Heart left ventricle (tissue), 16 donors: ENCODE measurements around the gene SNAP23. TPM values are rescaled to one million over a fixed set of nuclear protein-coding genes. Genes with fewer than 3 reads are reported as not detected.
A peak's percentile ranks its signal among the peaks of the same experiment; 100 is the strongest.

Experiments
- ATAC-seq, 4 donors: fragments of 200-7000 bp; cut with Tn5 transposase; one replicate each; pipeline ENCODE4 v1.9.1; 2020 to 2022; ENCODE audit warnings: moderate library complexity in 4 of 4, mild to moderate bottlenecking in 3 of 4, moderate number of reproducible peaks in 1 of 4
- DNase-seq, 5 donors: peaks; one replicate each; pipeline ENCODE4 v3.0.0-alpha.2; 2020
- H3K27ac ChIP-seq, 12 donors: fragments of 200-600 bp; sonication (generic) in 4 of 12; one replicate each; pipeline versions ENCODE4 v1.5.0 to v1.8.0; 2016 to 2022; ENCODE audit warnings: mild to moderate bottlenecking in 2 of 12
- H3K27me3 ChIP-seq, 9 donors: fragments of 200-600 bp; sonication (generic) in 2 of 9; one replicate each; pipeline versions ENCODE4 v1.5.1 to v1.8.0; 2016 to 2022; ENCODE audit warnings: mild to moderate bottlenecking in 3 of 9
- H3K36me3 ChIP-seq, 9 donors: fragments of 200-600 bp; sonication (generic) in 2 of 9; one replicate each; pipeline versions ENCODE4 v1.5.0 to v1.8.0; 2018 to 2022; ENCODE audit warnings: mild to moderate bottlenecking in 2 of 9
- H3K4me1 ChIP-seq, 12 donors: fragments of 200-600 bp; sonication (generic) in 4 of 12; one replicate each; pipeline versions ENCODE4 v1.5.0 to v1.8.0; 2016 to 2022; ENCODE audit warnings: mild to moderate bottlenecking in 3 of 12
- H3K4me3 ChIP-seq, 12 donors: fragments of 200-600 bp; sonication (generic) in 4 of 12; one replicate each; pipeline versions ENCODE4 v1.5.0 to v1.8.0; 2017 to 2022; ENCODE audit warnings: mild to moderate bottlenecking in 9 of 12, moderate library complexity in 4 of 12
- H3K9me3 ChIP-seq, 12 donors: fragments of 200-600 bp; sonication (generic) in 4 of 12; one replicate each; pipeline versions ENCODE4 v1.5.0 to v1.8.0; 2016 to 2022; ENCODE audit warnings: mild to moderate bottlenecking in 1 of 12
- CTCF ChIP-seq, 12 donors: fragments of 200-600 bp; sonication (generic) in 4 of 12; IDR thresholded peaks; one replicate each; pipeline versions ENCODE4 v1.5.0 to v1.8.0; 2018 to 2022; ENCODE audit warnings: antibody characterized with exemption in 12 of 12, mild to moderate bottlenecking in 5 of 12
- POLR2A ChIP-seq, 2 donors: fragments of 450-650 bp; IDR thresholded peaks; one replicate each; pipeline ENCODE4 v1.6.1; 2017; ENCODE audit warnings: antibody characterized with exemption in 2 of 2, mild to moderate bottlenecking in 2 of 2, moderate library complexity in 2 of 2
- WGBS, 4 donors: extraction: QIAGEN DNeasy Blood & Tissue Kit in 2 of 4; methylation state at CpG; one replicate each; pipeline versions ENCODE4 v1.1.5 to v1.1.7; 2013 to 2018; 5-methylcytosine and 5-hydroxymethylcytosine counted together
- intact Hi-C, 10 donors: fragments of 100-400 bp; cut with DNase I; formaldehyde crosslinking; loops; one replicate each; pipeline versions ENCODE4 v1.11.1 to v1.14.2; 2022
- polyA plus RNA-seq, 2 donors: library from polyadenylated mRNA; stranded (reverse); fragments of 200-250 nt; gene quantifications; one replicate each; pipeline ENCODE4 v1.2.3, GENCODE V29; 2013
- total RNA-seq, 9 donors: library from RNA; depleted of rRNA in 2 of 9; stranded (reverse); fragments of >200 nt in 2 of 9; fragmentation: NEBNext Ultra II Directional in 3 of 9; extraction: Animal tissue kit (Norgen Biotek cat#: 25700) in 3 of 9; gene quantifications; one replicate each; pipeline versions ENCODE4 v1.1.0 to v1.2.4, GENCODE V29; 2016 to 2023
- donor health status: ischemic (EF 13 %, LVEDD 7.1; RV severe dilation, severe dysfunction).
- donor health status: healthy with polysubstance abuse.
- donor health status: DM: no; HTN: yes; CAD: no.
- donor health status: DM: no; HTN: no; CAD: no.
- donor health status: ischemic (EF 25% LVEDD 6.9; RV normal size, moderate dysfunction).
- donor health status: ischemic (EF 25% LVEDD 5.7; RV mildly dilated, moderate dysfunction).
- donor health status: healthy.
- donor health status: DM: yes; HTN: yes; CAD: no.
- donor health status: ischemic (EF 35%, LVEDD 5.7; RV mildly dilated, moderate dysfunction).
- donor health status: nonischemic (EF 11% LVEDD 7.7; RV severe dilation, severe dysfunction).
- donor health status: DM: yes; HTN: yes; CAD: no.
- donor health status: PGD.
- donor health status: ischemic (EF 29% LVEDD 5.4; RV normal size, mild dysfunction).
- donor health status: nonischemic (EF 23%, LVEDD 6.1; RV moderate dilation, normal function).

The SNAP23 gene
- total and polyA plus RNA-seq, 11 donors: 28.6 to 74.8 (median 37.9) TPM

DNA sequence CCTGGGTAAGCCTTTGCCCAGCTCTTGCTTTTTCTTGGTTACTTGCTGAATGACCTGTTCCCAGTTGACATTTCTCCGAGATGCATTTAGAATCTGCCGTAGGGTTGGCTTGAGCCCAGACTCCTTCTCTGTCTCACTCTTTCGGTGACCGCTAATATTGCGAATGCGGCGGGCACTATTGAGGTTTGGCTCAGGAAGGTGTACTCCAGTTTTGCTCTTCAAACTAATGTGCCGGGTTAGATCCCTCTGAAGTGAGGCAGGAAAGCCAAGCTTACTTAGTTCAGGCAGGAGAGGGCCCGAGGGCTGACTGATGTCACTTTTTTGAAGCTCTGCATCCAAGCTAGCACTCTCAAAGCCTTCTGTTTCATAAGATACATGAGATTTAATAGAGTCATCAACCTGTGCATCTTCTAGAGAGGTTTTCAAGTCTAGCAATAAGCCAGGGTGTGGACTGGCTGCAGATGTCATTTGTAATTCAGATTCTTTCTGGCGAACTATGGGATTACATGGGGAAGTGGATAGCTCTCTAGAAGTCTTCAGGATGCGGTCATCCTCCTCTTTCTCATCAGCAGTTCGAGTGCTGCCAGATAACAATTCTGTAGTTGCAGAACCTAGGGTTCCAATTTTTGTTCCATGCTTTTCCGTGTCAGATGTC is 45.5 kb upstream of the SNAP23 start:
- Histone ChIP-seq H3K27me3 (no peaks in the 10 kb centered on the region), H3K4me1 (peaks cover 0 to 42% (median 8%) of the 10 kb centered on the region in 12 donors), H3K9me3 (no peaks in the 10 kb centered on the region), H3K4me3 (peak overlapping the region in 9 of 12 donors; percentile 10 to 53 (median 37)), H3K36me3 (peaks cover 0 to 94% (median 88%) of the 10 kb centered on the region in 9 donors), H3K27ac (peak overlapping the region in 8 of 12 donors; percentile 8 to 72 (median 50))
- peak in 2 of 5 donors; percentile 30 to 32 for DNase-seq
- TF ChIP-seq CTCF (IDR thresholded peaks at IDR 0.05) (no peak), POLR2A (IDR thresholded peaks at IDR 0.05) (no peak)
- ATAC-seq: peak in 3 of 4 donors; percentile 50 to 68 (median 62)
- intact Hi-C loops: loop anchor here in 1 of 10 donors (10.0 kb wide), 1 partner anchor 175 kb away; the partner anchor contains the start of genes GANC and TMEM87A
- 58 to 74% (median 67%) methylated on average over 13 of the region's 13 CpGs for WGBS, 4 donors

- intact Hi-C loops: no loop called here
- Histone ChIP-seq H3K27me3 (no peaks in the 10 kb centered on the region), H3K36me3 (peaks cover 0 to 89% (median 83%) of the 10 kb centered on the region in 9 donors), H3K4me1 (peaks cover 0 to 42% (median 8%) of the 10 kb centered on the region in 12 donors), H3K27ac (peak overlapping the region in 2 of 12 donors; percentile 5 to 58), H3K9me3 (no peaks in the 10 kb centered on the region), H3K4me3 (peak overlapping the region in 6 of 12 donors; percentile 29 to 53 (median 42))
- TF ChIP-seq CTCF (IDR thresholded peaks at IDR 0.05) (no peak), POLR2A (IDR thresholded peaks at IDR 0.05) (no peak)
- DNase-seq (no peak), ATAC-seq (no peak)
- WGBS, 4 donors: 79 to 84% (median 82%) methylated on average over 4 of the region's 4 CpGs
These were observed 45.0 kb upstream of the SNAP23 start for GRCh38 chr15:42450425-42450790.

GRCh38 chr15:42453826-42454225 is 41.6 kb upstream of the SNAP23 start:
- DNase-seq (no peak), ATAC-seq (no peak)
- Histone ChIP-seq H3K4me1 (peaks cover 0 to 58% (median 27%) of the 10 kb centered on the region in 12 donors), H3K27me3 (no peaks in the 10 kb centered on the region), H3K36me3 (peaks cover 0 to 55% (median 50%) of the 10 kb centered on the region in 9 donors), H3K4me3 (peak overlapping the region in 2 of 12 donors; percentile 51 to 62), H3K27ac (peak overlapping the region in 3 of 12 donors; percentile 1 to 73 (median 1)), H3K9me3 (no peaks in the 10 kb centered on the region)
- 91 to 96% (median 93%) methylated on average over 3 of the region's 3 CpGs for WGBS, 4 donors
- intact Hi-C loops: no loop called here
- no peak for TF ChIP-seq POLR2A (IDR thresholded peaks at IDR 0.05)
- TF ChIP-seq CTCF (IDR thresholded peaks at IDR 0.05): no peak

DNA sequence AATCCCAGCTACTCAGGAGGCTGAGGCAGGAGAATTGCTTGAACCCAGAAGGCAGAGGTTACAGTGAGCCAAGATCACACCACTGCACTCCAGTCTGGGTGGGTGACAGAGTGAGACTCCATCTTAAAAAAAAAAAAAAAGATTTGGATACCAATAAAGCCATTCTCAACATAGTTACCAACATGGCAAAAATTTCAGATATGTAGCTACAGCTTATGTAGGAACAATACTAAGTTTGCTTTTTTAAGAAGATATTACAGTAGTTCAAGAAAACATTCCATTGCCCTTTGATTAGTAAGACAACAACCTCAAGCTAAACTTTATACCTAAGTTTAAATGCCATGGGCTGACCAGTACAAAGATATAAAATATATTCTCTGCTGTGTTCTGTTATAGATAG is 38.9 kb upstream of the SNAP23 start:
- Histone ChIP-seq H3K9me3 (no peaks in the 10 kb centered on the region), H3K36me3 (peaks cover 0 to 32% (median 24%) of the 10 kb centered on the region in 9 donors), H3K4me3 (peak overlapping the region; percentile 6 to 62 (median 52)), H3K27ac (peak overlapping the region; percentile 73 to 92 (median 82)), H3K4me1 (peaks cover 0 to 56% (median 28%) of the 10 kb centered on the region in 12 donors), H3K27me3 (no peaks in the 10 kb centered on the region)
- intact Hi-C loops: loop anchor here in 1 of 10 donors (2.0 kb wide), 1 partner anchor 14 kb away; no protein-coding TSS in a partner anchor
- TF ChIP-seq POLR2A (IDR thresholded peaks at IDR 0.05) (no peak), CTCF (IDR thresholded peaks at IDR 0.05) (no peak)
- peak in 1 of 4 donors; percentile 23 for ATAC-seq
- DNase-seq: no peak
